EL (cell line): Measurements from ENCODE around the gene HIC1.

ENCODE experiments used
- DNase-seq: peaks from one replicate; pipeline ENCODE4 v3.0.0-alpha.2; 2016

HIC1 gene

DNA sequence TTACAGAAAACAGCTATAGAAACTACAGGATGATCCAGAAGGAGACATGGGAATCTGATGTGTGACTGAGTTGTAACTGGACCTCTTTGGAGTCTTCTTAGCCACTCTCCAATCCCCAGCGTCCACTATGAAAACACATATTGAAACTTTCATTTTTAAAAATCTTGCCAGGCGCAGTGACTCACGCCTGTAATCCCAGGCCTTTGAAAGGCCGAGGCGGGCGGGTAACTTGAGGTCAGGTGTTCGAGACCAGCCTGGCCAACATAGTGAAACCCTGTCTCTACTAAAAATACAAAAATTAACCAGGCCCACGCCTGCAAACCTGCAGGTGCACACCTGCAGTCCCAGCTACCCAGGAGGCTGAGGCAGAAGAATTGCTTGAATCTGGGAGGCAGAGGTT, 53.3 kb downstream of the HIC1 start:
- DNase-seq = no peak

DNA sequence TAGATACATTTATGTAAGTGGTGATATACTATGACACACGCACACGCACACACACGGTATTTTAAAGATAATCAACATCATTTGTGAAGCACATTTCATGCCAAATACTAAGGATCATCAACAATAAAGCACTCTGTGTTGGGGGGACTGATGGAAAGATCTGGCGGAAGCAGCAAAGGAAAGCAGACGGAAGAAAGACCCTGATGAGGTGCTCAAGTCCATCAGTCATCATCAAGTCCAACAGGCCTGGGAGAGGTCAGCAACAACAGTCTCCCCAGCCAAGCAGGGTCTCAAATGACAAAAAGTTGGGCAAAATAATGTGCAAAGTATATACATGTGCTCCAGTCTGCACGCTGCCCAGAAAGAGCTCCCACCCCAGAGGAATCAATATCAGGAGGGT, 55.5 kb downstream of the HIC1 start:
- no peak for DNase-seq

DNA sequence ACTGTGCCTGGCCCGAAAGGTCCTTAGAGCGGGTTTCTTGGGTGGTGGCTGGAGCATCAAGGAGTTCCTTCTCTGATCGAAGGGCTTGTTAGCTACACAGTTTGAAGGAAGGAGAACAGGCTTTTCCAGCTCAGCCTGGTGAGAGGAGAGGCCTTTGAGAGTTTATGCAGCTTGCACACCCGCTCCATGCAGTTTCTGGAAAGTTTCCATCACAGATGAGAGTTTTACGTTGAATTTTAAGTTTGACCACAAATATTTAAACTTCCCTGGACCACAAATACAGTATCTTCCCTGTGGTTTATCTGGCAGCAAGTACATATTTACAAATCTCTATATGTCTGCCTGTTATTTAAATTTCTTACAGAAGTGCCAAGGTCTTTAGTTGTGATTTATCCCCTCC, 56.8 kb downstream of the HIC1 start:
- peak; percentile 69 for DNase-seq
